Sciatic nerve (tissue), 1 donor: ENCODE results near the gene MYO5B. TPM values are rescaled to one million over a fixed set of nuclear protein-coding genes. Genes with fewer than 3 reads are reported as not detected.

Experiments used
- microRNA-seq: library from miRNA; unstranded; fragments of <30 nt; microRNA quantifications from one replicate; pipeline ENCODE4 v1.2.0, GENCODE V29; 2020
- total RNA-seq: library from RNA; stranded (reverse); fragmentation: NEBNext Ultra II Directional; extraction: Animal tissue kit (Norgen Biotek cat#: 25700); gene quantifications from one replicate; pipeline ENCODE4 v1.2.1, GENCODE V29; 2021
- donor health status: DM: no; HTN: no; CAD: no.

The MYO5B gene
- total RNA-seq, 1 donor from 2014 or later, result 9.9 TPM

Small RNAs within 50 kb of the gene (microRNA-seq; reads per million reads assigned to microRNA genes)
- gene MIR4320, result not detected

Other genes with a start within 250 kb of the MYO5B start
- gene CFAP53, start 71.3 kb upstream of the MYO5B start, total RNA-seq, result 0.98 TPM
- gene MBD1, start 86.4 kb upstream of the MYO5B start, total RNA-seq, result 63.9 TPM
- 72.2 TPM for gene CXXC1, start 92.5 kb upstream of the MYO5B start, total RNA-seq
- gene SKA1, start 179.9 kb upstream of the MYO5B start, total RNA-seq, result 0.36 TPM